Loucy (cell line): ENCODE results near the gene EIPR1.

Experiments
- H2AFZ ChIP-seq: fragments of 200-600 bp; sonication (generic); 2 replicates; pipeline ENCODE4 v1.6.0; 2016; ENCODE audit warnings: antibody characterized with exemption, mild to moderate bottlenecking, low read length, moderate library complexity
- H3F3A ChIP-seq: fragments of 200-600 bp; 2 replicates; pipeline ENCODE4 v1.6.0; 2016; ENCODE audit warnings: antibody characterized with exemption, low read depth, mild to moderate bottlenecking
- H3K27me3 ChIP-seq: fragments of 200-600 bp; sonication (generic); 2 replicates; pipeline ENCODE4 v1.6.1; 2014; ENCODE audit warnings: low read length, mild to moderate bottlenecking; ENCODE audit not compliant: insufficient read depth, poor library complexity, severe bottlenecking
- H3K36me3 ChIP-seq: fragments of 200-600 bp; sonication (generic); 2 replicates; pipeline ENCODE4 v1.6.1; 2016; ENCODE audit warnings: low read length; ENCODE audit not compliant: insufficient read depth
- H3K4me1 ChIP-seq: fragments of 200-600 bp; sonication (generic); 2 replicates; pipeline ENCODE4 v1.5.1; 2014; ENCODE audit warnings: low read length, mild to moderate bottlenecking; ENCODE audit not compliant: insufficient read depth, poor library complexity, severe bottlenecking
- H3K4me2 ChIP-seq: fragments of 200-600 bp; sonication (generic); 2 replicates; pipeline ENCODE4 v1.6.0; 2014; ENCODE audit warnings: antibody characterized with exemption, low read length, low read depth, mild to moderate bottlenecking; ENCODE audit not compliant: poor library complexity, severe bottlenecking
- H3K4me3 ChIP-seq: fragments of 200-600 bp; sonication (generic); 2 replicates; pipeline ENCODE4 v1.5.1; 2014; ENCODE audit warnings: low read length, mild to moderate bottlenecking, mixed read lengths; ENCODE audit not compliant: poor library complexity, severe bottlenecking
- H3K79me2 ChIP-seq: fragments of 200-600 bp; sonication (generic); 2 replicates; pipeline ENCODE4 v1.6.1; 2014; ENCODE audit warnings: low read length; ENCODE audit not compliant: insufficient read depth
- H3K9ac ChIP-seq: fragments of 200-600 bp; sonication (generic); 2 replicates; pipeline ENCODE4 v1.6.0; 2014; ENCODE audit warnings: mild to moderate bottlenecking, low read depth, low read length, moderate library complexity; ENCODE audit not compliant: poor library complexity, severe bottlenecking
- H3K9me2 ChIP-seq: fragments of 200-600 bp; sonication (generic); replicated peaks from 2 replicates; pipeline ENCODE4 v1.6.1; 2016; ENCODE audit warnings: low read depth, low read length, mixed read lengths
- H3K9me3 ChIP-seq: fragments of 200-600 bp; sonication (generic); 2 replicates; pipeline ENCODE4 v1.6.1; 2014; ENCODE audit warnings: mild to moderate bottlenecking, antibody characterized with exemption, low read length, low read depth; ENCODE audit not compliant: insufficient read depth
- H4K20me1 ChIP-seq: fragments of 200-600 bp; sonication (generic); 2 replicates; pipeline ENCODE4 v1.6.0; 2014; ENCODE audit warnings: antibody characterized with exemption, low read length, mild to moderate bottlenecking; ENCODE audit not compliant: insufficient read depth, poor library complexity, severe bottlenecking
- CTCF ChIP-seq: fragments of 200-600 bp; sonication (generic); conservative IDR thresholded peaks from 2 replicates; pipeline ENCODE4 v1.5.1; 2014; ENCODE audit warnings: mild to moderate bottlenecking, antibody characterized with exemption, low read length
- EZH2phosphoT487 ChIP-seq: fragments of 200-600 bp; IDR thresholded peaks from 2 replicates; pipeline ENCODE4 v1.6.1; 2018; ENCODE audit warnings: antibody characterized with exemption, mild to moderate bottlenecking, moderate library complexity, borderline replicate concordance

The EIPR1 gene

GRCh38 chr2:3203497-3204019 lies 174.1 kb downstream of the EIPR1 start:
- no peaks in the 10 kb centered on the region for H3K4me1 ChIP-seq
- no peak overlapping the region for H3K4me2 ChIP-seq

DNA sequence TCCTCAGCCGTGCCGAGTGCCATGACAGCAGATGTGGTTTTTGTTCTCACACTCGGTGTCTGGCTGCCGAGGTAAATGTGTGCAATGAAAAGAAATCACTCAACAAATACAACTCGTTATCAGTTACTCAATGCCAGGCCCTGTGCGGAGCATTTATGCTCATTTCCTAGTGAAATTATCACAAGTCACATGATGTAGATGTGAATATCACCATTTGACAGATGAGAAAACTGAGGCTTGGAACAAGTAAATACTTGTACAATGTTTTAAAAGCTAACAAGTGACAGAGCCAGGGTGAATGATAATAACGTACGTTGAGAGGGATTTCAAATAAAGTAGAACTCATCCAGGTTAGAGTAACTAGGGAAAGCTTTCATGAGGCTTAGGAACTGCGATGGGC lies 174.7 kb downstream of the EIPR1 start:
- H3K36me3 ChIP-seq: peaks cover 1% of the 10 kb centered on the region; the same call in 1 of the 2 replicates
- TF ChIP-seq EZH2phosphoT487 (no peak), CTCF (no peak)
- H3K4me3 ChIP-seq: no peak overlapping the region
- no peak overlapping the region for H3K9ac ChIP-seq
- no peaks in the 10 kb centered on the region for H3K9me2 ChIP-seq
- no peaks in the 10 kb centered on the region for H3F3A ChIP-seq
- H3K9me3 ChIP-seq: no peaks in the 10 kb centered on the region
- no peaks in the 10 kb centered on the region for H3K4me1 ChIP-seq
- no peaks in the 10 kb centered on the region for H3K27me3 ChIP-seq
- H2AFZ ChIP-seq: no peak overlapping the region
- no peaks in the 10 kb centered on the region for H4K20me1 ChIP-seq
- H3K4me2 ChIP-seq: no peak overlapping the region
- H3K79me2 ChIP-seq: no peaks in the 10 kb centered on the region

More at GRCh38 chr2:3203497-3204019, 174.1 kb downstream of the EIPR1 start:
- Histone ChIP-seq H3K9me3 (no peaks in the 10 kb centered on the region), H3K9ac (no peak overlapping the region), H3F3A (no peaks in the 10 kb centered on the region), H3K36me3 (peaks cover 7% of the 10 kb centered on the region; the same call in 1 of the 2 replicates), H3K27me3 (no peaks in the 10 kb centered on the region), H3K79me2 (no peaks in the 10 kb centered on the region), H3K4me3 (no peak overlapping the region), H3K9me2 (no peaks in the 10 kb centered on the region), H4K20me1 (no peaks in the 10 kb centered on the region), H2AFZ (no peak overlapping the region)
- TF ChIP-seq CTCF (no peak), EZH2phosphoT487 (no peak)

- H2AFZ ChIP-seq: no peak overlapping the region
- no peaks in the 10 kb centered on the region for H3K27me3 ChIP-seq
- no peak overlapping the region for H3K4me3 ChIP-seq
- H4K20me1 ChIP-seq: no peaks in the 10 kb centered on the region
- no peak overlapping the region for H3K9ac ChIP-seq
- no peaks in the 10 kb centered on the region for H3K79me2 ChIP-seq
- no peaks in the 10 kb centered on the region for H3K9me2 ChIP-seq
- H3K36me3 ChIP-seq: peaks cover 3% of the 10 kb centered on the region; the same call in 1 of the 2 replicates
- no peaks in the 10 kb centered on the region for H3K4me1 ChIP-seq
- no peak overlapping the region for H3K4me2 ChIP-seq
- no peaks in the 10 kb centered on the region for H3K9me3 ChIP-seq
- H3F3A ChIP-seq: no peaks in the 10 kb centered on the region
- TF ChIP-seq CTCF: no peak
- no peak for TF ChIP-seq EZH2phosphoT487
Observed at GRCh38 chr2:3201281-3201680, 176.3 kb downstream of the EIPR1 start.
